ENCODE results near the gene CDH9.

GRCh38 chr5:27062451-27062850, 24.1 kb upstream of the CDH9 start:
- TF ChIP-seq, protein P1, sequence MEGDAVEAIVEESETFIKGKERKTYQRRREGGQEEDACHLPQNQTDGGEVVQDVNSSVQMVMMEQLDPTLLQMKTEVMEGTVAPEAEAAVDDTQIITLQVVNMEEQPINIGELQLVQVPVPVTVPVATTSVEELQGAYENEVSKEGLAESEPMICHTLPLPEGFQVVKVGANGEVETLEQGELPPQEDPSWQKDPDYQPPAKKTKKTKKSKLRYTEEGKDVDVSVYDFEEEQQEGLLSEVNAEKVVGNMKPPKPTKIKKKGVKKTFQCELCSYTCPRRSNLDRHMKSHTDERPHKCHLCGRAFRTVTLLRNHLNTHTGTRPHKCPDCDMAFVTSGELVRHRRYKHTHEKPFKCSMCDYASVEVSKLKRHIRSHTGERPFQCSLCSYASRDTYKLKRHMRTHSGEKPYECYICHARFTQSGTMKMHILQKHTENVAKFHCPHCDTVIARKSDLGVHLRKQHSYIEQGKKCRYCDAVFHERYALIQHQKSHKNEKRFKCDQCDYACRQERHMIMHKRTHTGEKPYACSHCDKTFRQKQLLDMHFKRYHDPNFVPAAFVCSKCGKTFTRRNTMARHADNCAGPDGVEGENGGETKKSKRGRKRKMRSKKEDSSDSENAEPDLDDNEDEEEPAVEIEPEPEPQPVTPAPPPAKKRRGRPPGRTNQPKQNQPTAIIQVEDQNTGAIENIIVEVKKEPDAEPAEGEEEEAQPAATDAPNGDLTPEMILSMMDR (IDR thresholded peaks at IDR 0.05), result no peak
- TF ChIP-seq POLR2A (IDR thresholded peaks at IDR 0.05), result no peak
